Measurements from ENCODE around the gene WDR43. TPM values are rescaled to one million over a fixed set of nuclear protein-coding genes. Genes with fewer than 3 reads are reported as not detected.

WDR43 gene
- total and polyA plus RNA-seq, 7 experiments from 2014 or later, result 44.4 to 75.0 (median 60.4) TPM

- Mint-ChIP-seq H3K27me3 (no peaks in the 10 kb centered on the region), H3K27ac (peak overlapping the region in 2 of 9 donors; percentile 14 to 67)
- CTCF ChIA-PET, result interaction anchor here (1.1 kb wide), 1 partner anchor 206 kb away, joined by 3 read pairs; no protein-coding TSS in a partner anchor
Observed at GRCh38 chr2:28980368-28981015, 86.0 kb downstream of the WDR43 start.

GRCh38 chr2:28981016-28981441 lies 86.6 kb downstream of the WDR43 start, which contains the start of gene TOGARAM2:
TSS of gene TOGARAM2 (plus strand) at chr2:28981298. CDS start at chr2:28994835, 13,537 bp downstream.
- intact Hi-C loops (cut with micrococcal nuclease), result no loop called here

More at GRCh38 chr2:28980368-28981015, 86.0 kb downstream of the WDR43 start:
- ATAC-seq (no peak), DNase-seq (no peak)
- no peak overlapping the region for H3K4me3 ChIP-seq (ENCODE audit: low read length)
- Mint-ChIP-seq H3K36me3 (peaks cover 0 to under 1% (median 0%) of the 10 kb centered on the region in 5 donors), H3K4me1 (no peaks in the 10 kb centered on the region), H3K4me3 (no peak overlapping the region), H3K9me3 (peaks cover 0 to 2% (median 0%) of the 10 kb centered on the region in 11 donors)
- POLR2A ChIA-PET, result interaction anchor here (1.1 kb wide), 1 partner anchor 30 kb away, joined by 3 read pairs; no protein-coding TSS in a partner anchor
- H3K9me3 ChIP-seq (ENCODE audit: control insufficient read depth in 2 of 3, low read length in 3 of 3), result no peaks in the 10 kb centered on the region
- no peaks in the 10 kb centered on the region for H3K36me3 ChIP-seq (ENCODE audit: control insufficient read depth in 2 of 3, insufficient read depth in 3 of 3, low read length in 3 of 3)
- no peaks in the 10 kb centered on the region for H3K27me3 ChIP-seq (ENCODE audit: control insufficient read depth in 2 of 2, insufficient read depth in 2 of 2, low read length in 2 of 2)
- no peak overlapping the region for H3K27ac ChIP-seq (ENCODE audit: low read depth, low read length)
- intact Hi-C loops (cut with micrococcal nuclease), result no loop called here
- no peaks in the 10 kb centered on the region for H3K4me1 ChIP-seq (ENCODE audit: control insufficient read depth in 2 of 2, insufficient read depth in 2 of 2, low read length in 2 of 2)

DNA sequence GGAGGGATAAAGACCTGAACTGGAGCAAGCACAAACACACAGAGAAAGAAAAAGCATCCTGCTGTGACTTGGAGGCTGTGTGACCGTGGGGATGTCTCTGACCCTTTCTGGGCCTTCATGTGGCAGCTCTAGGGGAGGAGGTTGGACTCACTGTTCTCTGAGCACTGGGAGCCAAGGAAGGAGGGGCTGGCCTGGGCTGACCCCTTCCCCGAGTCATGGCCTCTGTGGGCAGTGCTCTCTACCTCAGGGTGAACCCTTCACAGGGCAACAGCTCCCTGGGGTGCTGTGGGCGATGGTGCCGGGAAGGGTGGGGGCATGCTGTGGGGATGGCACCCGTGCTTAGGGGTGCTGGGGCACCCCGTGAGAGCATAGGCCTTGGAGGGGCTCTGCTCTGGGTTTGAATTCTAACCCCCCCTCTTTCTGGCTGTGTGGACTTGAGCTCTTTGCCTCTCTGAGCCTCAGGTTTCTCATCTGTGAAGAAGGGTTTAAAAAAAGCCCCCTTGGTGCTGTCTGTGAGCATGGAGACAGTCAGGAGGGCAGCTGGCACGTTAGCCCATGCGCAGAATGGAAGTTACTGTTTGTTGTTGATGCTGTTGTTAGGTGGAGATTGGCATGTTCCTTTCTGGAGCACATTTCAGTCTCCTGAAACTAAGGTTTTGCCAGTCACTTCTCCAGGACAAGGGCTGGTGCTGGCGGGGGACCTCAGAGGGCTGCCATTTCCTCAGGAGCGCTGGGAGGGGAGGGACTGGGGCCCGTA lies 87.3 kb downstream of the WDR43 start:
- CTCF ChIA-PET, result no interaction called here

More at GRCh38 chr2:28981016-28981441, 86.6 kb downstream of the WDR43 start, which contains the start of gene TOGARAM2:
- no peaks in the 10 kb centered on the region for H3K9me3 ChIP-seq (ENCODE audit: control insufficient read depth in 2 of 3, low read length in 3 of 3)
- Mint-ChIP-seq H3K4me1 (no peaks in the 10 kb centered on the region), H3K27me3 (no peaks in the 10 kb centered on the region), H3K9me3 (peaks cover 0 to 2% (median 0%) of the 10 kb centered on the region in 11 donors), H3K4me3 (no peak within 1 kb of the TSS), H3K27ac (peak within 1 kb of the TSS in 2 of 9 donors; percentile 14 to 67), H3K36me3 (no peaks in the 10 kb centered on the region)
- H3K36me3 ChIP-seq (ENCODE audit: control insufficient read depth in 2 of 3, insufficient read depth in 3 of 3, low read length in 3 of 3), result no peaks in the 10 kb centered on the region
- H3K4me3 ChIP-seq (ENCODE audit: low read length), result no peak within 1 kb of the TSS
- H3K27ac ChIP-seq (ENCODE audit: low read depth, low read length), result no peak within 1 kb of the TSS
- H3K27me3 ChIP-seq (ENCODE audit: control insufficient read depth in 2 of 2, insufficient read depth in 2 of 2, low read length in 2 of 2), result no peaks in the 10 kb centered on the region
- DNase-seq (no peak), ATAC-seq (no peak)
- ChIA-PET CTCF (no interaction called here), POLR2A (no interaction called here)
- no peaks in the 10 kb centered on the region for H3K4me1 ChIP-seq (ENCODE audit: control insufficient read depth in 2 of 2, insufficient read depth in 2 of 2, low read length in 2 of 2)

DNA sequence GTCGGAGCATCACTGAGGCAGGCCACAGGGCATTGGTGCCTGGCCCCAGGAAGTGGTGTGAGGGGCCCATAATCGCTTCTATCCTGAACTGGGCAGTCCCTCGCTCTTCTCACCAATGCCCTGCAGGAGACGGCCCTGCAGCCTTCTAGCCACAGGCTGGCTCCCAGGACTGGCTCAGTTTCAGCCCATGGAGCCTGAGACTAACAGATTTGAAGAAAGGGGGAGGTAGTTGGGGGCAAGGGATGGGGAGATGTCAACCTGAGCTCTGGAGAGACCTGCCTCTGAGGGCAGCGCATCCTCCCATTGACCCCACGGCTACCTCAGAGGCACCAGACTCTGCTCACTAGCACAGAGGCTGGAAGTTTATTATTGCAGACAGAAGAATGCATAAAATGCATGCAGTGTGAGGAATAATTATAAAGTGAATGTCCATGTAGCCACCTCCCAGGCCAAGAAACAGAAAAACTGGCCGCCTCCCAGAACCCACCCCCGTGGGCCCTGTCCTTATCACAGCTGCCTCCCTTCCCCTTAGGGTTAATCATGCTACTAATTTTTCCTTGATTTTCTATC lies 88.0 kb downstream of the WDR43 start:
- no peaks in the 10 kb centered on the region for H3K36me3 Mint-ChIP-seq
- H3K4me3 Mint-ChIP-seq, result no peak overlapping the region
- Histone ChIP-seq H3K27me3 (ENCODE audit: control insufficient read depth in 2 of 2, insufficient read depth in 2 of 2, low read length in 2 of 2) (no peaks in the 10 kb centered on the region), H3K9me3 (ENCODE audit: control insufficient read depth in 2 of 3, low read length in 3 of 3) (no peaks in the 10 kb centered on the region), H3K36me3 (ENCODE audit: control insufficient read depth in 2 of 3, insufficient read depth in 3 of 3, low read length in 3 of 3) (no peaks in the 10 kb centered on the region), H3K27ac (ENCODE audit: low read depth, low read length) (no peak overlapping the region), H3K4me1 (ENCODE audit: control insufficient read depth in 2 of 2, insufficient read depth in 2 of 2, low read length in 2 of 2) (no peaks in the 10 kb centered on the region), H3K4me3 (ENCODE audit: low read length) (no peak overlapping the region)
- H3K27ac Mint-ChIP-seq, result no peak overlapping the region
- ChIA-PET CTCF (no interaction called here), POLR2A (no interaction called here)
- no peaks in the 10 kb centered on the region for H3K4me1 Mint-ChIP-seq
- ATAC-seq, result no peak
- H3K27me3 Mint-ChIP-seq, result no peaks in the 10 kb centered on the region
- DNase-seq, result no peak
- intact Hi-C loops (cut with micrococcal nuclease), result no loop called here
- peaks cover 0 to 2% (median 0%) of the 10 kb centered on the region in 11 donors for H3K9me3 Mint-ChIP-seq

More for the DNA sequence above, 87.3 kb downstream of the WDR43 start:
- Histone ChIP-seq H3K4me3 (ENCODE audit: low read length) (no peak overlapping the region), H3K27me3 (ENCODE audit: control insufficient read depth in 2 of 2, insufficient read depth in 2 of 2, low read length in 2 of 2) (no peaks in the 10 kb centered on the region), H3K4me1 (ENCODE audit: control insufficient read depth in 2 of 2, insufficient read depth in 2 of 2, low read length in 2 of 2) (no peaks in the 10 kb centered on the region), H3K9me3 (ENCODE audit: control insufficient read depth in 2 of 3, low read length in 3 of 3) (no peaks in the 10 kb centered on the region), H3K27ac (ENCODE audit: low read depth, low read length) (no peak overlapping the region), H3K36me3 (ENCODE audit: control insufficient read depth in 2 of 3, insufficient read depth in 3 of 3, low read length in 3 of 3) (no peaks in the 10 kb centered on the region)
- no peak overlapping the region for H3K4me3 Mint-ChIP-seq
- no peaks in the 10 kb centered on the region for H3K4me1 Mint-ChIP-seq
- no peak for ATAC-seq
- no peaks in the 10 kb centered on the region for H3K27me3 Mint-ChIP-seq
- H3K9me3 Mint-ChIP-seq, result peaks cover 0 to 2% (median 0%) of the 10 kb centered on the region in 11 donors
- intact Hi-C loops (cut with micrococcal nuclease), result no loop called here
- DNase-seq, result no peak
- POLR2A ChIA-PET, result no interaction called here
- H3K27ac Mint-ChIP-seq, result peak overlapping the region in 1 of 9 donors; percentile 55
- H3K36me3 Mint-ChIP-seq, result no peaks in the 10 kb centered on the region

DNA sequence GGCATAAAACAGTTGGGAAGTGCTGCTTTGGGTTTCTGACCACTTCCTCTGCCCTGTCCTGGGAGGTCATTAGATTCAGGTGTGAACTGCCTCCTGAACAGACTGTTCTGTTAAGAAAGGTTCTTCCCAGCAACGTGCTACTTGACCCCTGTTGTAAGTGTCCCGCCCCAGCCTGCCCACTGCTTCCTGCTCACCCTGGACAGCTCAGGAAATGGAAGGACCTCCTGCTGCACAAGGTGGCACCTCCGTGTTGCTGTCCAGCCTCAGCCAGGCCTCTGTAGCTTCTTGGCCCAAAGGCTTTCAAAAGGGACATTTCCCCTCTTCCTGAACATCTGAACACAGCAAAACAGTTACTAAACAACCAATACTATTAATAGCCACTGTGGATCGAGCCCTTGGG lies 92.0 kb downstream of the WDR43 start:
- ChIA-PET POLR2A (no interaction called here), CTCF (no interaction called here)
- Histone ChIP-seq H3K36me3 (ENCODE audit: control insufficient read depth in 2 of 3, insufficient read depth in 3 of 3, low read length in 3 of 3) (no peaks in the 10 kb centered on the region), H3K27me3 (ENCODE audit: control insufficient read depth in 2 of 2, insufficient read depth in 2 of 2, low read length in 2 of 2) (no peaks in the 10 kb centered on the region), H3K27ac (ENCODE audit: low read depth, low read length) (no peak overlapping the region), H3K4me3 (ENCODE audit: low read length) (no peak overlapping the region), H3K9me3 (ENCODE audit: control insufficient read depth in 2 of 3, low read length in 3 of 3) (no peaks in the 10 kb centered on the region), H3K4me1 (ENCODE audit: control insufficient read depth in 2 of 2, insufficient read depth in 2 of 2, low read length in 2 of 2) (no peaks in the 10 kb centered on the region)
- no peak overlapping the region for H3K4me3 Mint-ChIP-seq
- peaks cover 0 to 2% (median 0%) of the 10 kb centered on the region in 11 donors for H3K9me3 Mint-ChIP-seq
- intact Hi-C loops (cut with micrococcal nuclease), result no loop called here
- ATAC-seq, result no peak
- H3K36me3 Mint-ChIP-seq, result no peaks in the 10 kb centered on the region
- H3K4me1 Mint-ChIP-seq, result no peaks in the 10 kb centered on the region
- H3K27ac Mint-ChIP-seq, result peak overlapping the region in 1 of 9 donors; percentile 25
- peaks cover 0 to 4% (median 0%) of the 10 kb centered on the region in 5 donors for H3K27me3 Mint-ChIP-seq
- DNase-seq, result no peak

DNA sequence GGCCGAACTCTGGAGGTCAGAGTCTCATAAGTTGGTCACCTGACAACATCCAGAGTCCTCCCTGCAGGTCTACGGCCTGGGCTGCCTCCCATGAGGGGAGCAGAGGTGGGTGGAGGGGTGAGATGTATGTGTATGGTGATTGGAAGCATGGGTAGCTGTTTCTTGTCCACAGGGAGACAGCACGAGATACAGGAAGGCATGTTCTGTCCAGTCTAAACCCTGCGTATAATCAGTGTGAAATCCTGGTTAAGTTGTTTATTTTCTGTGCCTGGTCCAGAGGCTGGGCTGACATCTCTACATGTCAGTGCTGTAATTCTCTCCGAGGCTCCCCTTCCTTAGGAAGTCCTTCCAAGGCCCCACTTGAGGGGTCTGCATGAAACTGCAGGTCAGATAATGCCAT lies 95.5 kb downstream of the WDR43 start:
- CTCF ChIA-PET, result interaction anchor here (0.5 kb wide), 1 partner anchor 38 kb away, joined by 3 read pairs; no protein-coding TSS in a partner anchor
- no peak for ATAC-seq

More for the DNA sequence above, 95.5 kb downstream of the WDR43 start:
- H3K9me3 Mint-ChIP-seq, result peaks cover 0 to 2% (median 0%) of the 10 kb centered on the region in 11 donors
- Histone ChIP-seq H3K27me3 (ENCODE audit: control insufficient read depth in 2 of 2, insufficient read depth in 2 of 2, low read length in 2 of 2) (no peaks in the 10 kb centered on the region), H3K27ac (ENCODE audit: low read depth, low read length) (no peak overlapping the region), H3K36me3 (ENCODE audit: control insufficient read depth in 2 of 3, insufficient read depth in 3 of 3, low read length in 3 of 3) (no peaks in the 10 kb centered on the region), H3K9me3 (ENCODE audit: control insufficient read depth in 2 of 3, low read length in 3 of 3) (no peaks in the 10 kb centered on the region), H3K4me1 (ENCODE audit: control insufficient read depth in 2 of 2, insufficient read depth in 2 of 2, low read length in 2 of 2) (no peaks in the 10 kb centered on the region), H3K4me3 (ENCODE audit: low read length) (no peak overlapping the region)
- no peaks in the 10 kb centered on the region for H3K4me1 Mint-ChIP-seq
- H3K4me3 Mint-ChIP-seq, result no peak overlapping the region
- POLR2A ChIA-PET, result no interaction called here
- no peaks in the 10 kb centered on the region for H3K36me3 Mint-ChIP-seq
- DNase-seq, result no peak
- H3K27me3 Mint-ChIP-seq, result peaks cover 0 to 4% (median 0%) of the 10 kb centered on the region in 5 donors
- H3K27ac Mint-ChIP-seq, result peak overlapping the region in 2 of 9 donors; percentile 16 to 20
- intact Hi-C loops (cut with micrococcal nuclease), result no loop called here
